Measurements from ENCODE around the gene SEC61B.

DNA sequence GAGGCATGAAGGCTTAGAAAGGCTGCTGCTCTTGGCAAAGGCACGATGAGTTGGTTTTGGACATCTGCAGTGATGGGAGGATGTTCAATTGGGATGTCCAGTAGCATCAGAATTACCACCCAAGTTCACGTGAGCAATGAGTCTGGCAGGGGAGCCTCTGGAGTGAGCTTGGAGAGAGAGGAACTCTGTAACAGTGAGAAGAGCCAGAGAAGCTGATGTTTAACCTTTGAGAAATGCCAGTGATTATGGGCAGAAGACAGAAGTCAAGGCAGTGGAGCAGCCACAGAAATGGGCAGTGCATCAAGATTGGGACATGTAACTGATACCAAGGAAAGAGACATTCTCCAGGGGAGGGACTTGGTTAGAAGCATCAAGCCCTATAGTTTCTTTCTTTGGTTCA, 39.8 kb downstream of the SEC61B start:
- TF ChIP-seq, protein P1, sequence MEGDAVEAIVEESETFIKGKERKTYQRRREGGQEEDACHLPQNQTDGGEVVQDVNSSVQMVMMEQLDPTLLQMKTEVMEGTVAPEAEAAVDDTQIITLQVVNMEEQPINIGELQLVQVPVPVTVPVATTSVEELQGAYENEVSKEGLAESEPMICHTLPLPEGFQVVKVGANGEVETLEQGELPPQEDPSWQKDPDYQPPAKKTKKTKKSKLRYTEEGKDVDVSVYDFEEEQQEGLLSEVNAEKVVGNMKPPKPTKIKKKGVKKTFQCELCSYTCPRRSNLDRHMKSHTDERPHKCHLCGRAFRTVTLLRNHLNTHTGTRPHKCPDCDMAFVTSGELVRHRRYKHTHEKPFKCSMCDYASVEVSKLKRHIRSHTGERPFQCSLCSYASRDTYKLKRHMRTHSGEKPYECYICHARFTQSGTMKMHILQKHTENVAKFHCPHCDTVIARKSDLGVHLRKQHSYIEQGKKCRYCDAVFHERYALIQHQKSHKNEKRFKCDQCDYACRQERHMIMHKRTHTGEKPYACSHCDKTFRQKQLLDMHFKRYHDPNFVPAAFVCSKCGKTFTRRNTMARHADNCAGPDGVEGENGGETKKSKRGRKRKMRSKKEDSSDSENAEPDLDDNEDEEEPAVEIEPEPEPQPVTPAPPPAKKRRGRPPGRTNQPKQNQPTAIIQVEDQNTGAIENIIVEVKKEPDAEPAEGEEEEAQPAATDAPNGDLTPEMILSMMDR (conservative IDR thresholded peaks at IDR 0.05): no peak
- no peak for TF ChIP-seq ZFX (IDR thresholded peaks at IDR 0.05)
